HG03060 (cell line): Measurements from ENCODE around the gene HOXA3.

Experiments
- ATAC-seq: cut with Tn5 transposase; IDR thresholded peaks from one replicate; pipeline ENCODE4 v1.9.1; 2021; ENCODE audit warnings: low read depth, moderate number of reproducible peaks; ENCODE audit not compliant: unreplicated experiment

The HOXA3 gene

GRCh38 chr7:27095050-27095896 is 57.1 kb downstream of the HOXA3 start:
- no peak for ATAC-seq

DNA sequence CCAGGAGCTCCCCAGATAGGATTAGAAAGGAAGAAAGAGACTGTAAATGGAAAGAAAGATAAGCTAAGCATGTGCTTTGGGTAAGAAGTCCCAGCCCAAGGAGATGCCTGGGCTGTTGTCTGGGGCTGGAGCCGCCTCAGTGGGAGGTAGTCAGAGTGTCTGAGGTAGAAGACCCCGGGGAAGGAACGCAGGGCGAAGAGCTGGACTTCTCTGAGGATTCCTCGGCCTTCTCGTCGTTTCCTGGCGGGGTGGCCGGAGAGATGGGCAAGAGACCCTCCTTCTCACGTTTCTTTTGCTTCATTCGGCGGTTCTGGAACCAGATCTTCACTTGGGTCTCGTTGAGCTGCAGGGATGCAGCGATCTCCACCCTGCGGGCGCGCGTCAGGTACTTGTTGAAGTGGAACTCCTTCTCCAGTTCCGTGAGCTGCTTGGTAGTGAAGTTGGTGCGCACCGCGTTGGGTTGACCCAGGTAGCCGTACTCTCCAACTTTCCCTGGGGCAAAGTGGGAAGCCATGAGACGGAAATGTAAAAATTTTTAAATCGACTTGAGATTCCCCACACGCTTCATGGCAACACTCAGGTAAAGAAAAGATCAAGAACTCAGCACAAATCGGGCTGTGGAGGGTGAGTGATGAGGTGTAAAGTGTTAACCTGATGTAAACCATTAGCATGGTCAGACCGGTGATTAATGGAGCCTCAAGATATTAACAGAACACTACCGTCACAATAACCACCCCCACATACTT is 57.9 kb downstream of the HOXA3 start:
- no peak for ATAC-seq

- ATAC-seq: no peak
Observed at GRCh38 chr7:27093184-27093895, 59.0 kb downstream of the HOXA3 start.

DNA sequence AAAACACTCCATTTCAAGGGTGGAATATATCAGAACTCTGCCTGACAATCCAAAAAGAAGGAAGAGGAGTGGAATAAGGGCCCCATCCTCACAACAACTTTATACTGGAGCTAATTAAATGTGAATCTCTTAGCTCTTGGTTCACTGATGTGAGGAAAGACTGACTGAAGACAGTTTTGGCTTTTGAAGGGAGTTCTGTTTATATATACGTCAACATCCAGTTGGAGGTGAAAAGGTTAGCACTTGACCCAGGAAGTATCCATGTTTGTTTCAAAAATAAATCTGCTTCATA is 59.6 kb downstream of the HOXA3 start:
- no peak for ATAC-seq

- no peak for ATAC-seq
Observed at GRCh38 chr7:27091941-27092818, 60.2 kb downstream of the HOXA3 start.

DNA sequence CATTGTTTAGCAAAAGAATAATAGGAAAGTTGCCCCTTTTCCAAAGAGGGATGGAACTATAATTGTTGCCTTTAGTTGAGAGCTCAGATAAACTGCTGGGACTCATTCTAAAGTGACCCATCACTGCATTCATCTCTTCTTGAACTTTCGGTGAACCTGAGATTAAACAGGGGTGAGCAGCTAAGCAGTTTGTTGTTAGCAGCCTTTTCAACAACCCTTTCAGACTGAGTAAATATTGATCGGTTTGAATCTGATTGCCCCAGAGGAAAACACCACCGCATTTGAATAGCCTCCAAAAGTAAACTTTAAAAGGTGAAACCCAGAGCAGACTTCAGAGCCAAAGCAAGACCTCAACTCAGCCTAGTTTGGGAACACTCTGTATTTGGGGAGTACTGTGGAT is 61.3 kb downstream of the HOXA3 start:
- no peak for ATAC-seq

- ATAC-seq: no peak
Observed at GRCh38 chr7:27088002-27088922, 64.1 kb downstream of the HOXA3 start.

DNA sequence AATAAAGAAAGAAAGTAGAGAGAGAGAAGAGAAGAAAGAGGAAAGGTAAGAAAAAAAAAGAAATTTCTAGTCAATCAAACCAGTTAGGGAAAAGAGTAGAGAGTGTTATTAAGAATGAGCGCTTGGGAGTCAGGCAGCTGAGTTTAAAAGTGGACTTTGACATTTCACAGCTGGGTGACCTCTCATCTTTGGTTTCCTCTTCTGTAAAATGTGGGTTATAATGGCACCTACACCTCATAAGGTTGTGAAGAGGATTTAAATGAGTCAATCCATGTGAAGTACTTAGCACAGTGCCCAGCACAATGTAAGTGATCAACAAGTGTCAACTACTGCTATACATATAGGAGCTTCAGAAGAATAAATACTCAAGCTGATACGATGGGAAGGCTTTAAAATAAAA is 68.7 kb downstream of the HOXA3 start:
- ATAC-seq: no peak

DNA sequence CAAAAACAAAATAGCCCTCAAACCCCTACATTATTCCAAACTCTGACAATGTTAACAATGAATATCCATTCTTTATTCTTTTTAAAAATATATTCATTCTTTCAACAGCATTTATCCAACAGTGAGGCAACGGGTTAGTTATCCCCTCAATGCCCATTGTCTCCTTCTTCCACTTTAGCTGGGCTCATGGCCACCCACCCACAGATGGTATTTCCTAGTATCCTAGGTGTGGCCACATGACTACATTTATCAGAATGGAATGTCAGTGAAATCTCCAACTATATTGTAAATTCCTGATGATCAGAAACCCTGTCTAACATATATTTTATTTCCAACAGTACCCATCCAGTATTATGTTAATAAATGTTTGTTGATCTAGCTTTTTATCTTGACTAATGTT is 70.2 kb downstream of the HOXA3 start:
- no peak for ATAC-seq

GRCh38 chr7:27080844-27081436 is 71.4 kb downstream of the HOXA3 start:
- no peak for ATAC-seq

DNA sequence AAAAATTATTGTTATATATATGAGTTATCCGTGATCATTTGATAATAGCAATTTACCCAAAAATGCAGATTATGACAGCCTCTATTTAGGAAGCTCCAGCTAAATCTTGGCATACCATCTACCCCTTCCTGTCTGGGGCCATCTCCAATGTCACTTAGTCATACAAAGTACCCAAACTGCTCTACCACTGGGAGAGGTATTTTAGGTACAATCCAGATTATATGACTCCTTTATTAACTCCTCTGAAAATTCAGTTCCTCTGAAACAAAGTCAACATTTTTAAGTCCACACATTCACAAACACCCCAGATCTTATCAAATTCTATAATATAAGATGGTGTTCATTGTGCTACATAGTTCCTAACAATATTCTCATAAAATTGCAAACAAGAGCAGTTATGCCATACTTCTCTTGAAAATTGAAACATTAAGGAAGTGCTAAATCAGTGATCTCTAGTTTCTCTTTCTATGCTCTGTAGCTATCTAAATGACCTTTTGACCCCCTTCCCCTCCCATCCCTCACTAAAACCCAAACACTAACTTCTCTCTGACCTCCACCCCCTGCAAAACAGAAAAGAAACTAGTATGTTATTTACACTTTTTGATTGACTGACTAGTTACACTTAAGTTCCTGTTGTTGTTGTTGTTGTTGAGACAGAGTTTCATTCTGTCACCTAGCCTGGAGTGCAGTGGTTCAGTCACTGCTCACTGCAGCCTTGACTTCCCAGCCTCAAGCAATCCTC is 73.0 kb downstream of the HOXA3 start:
- ATAC-seq: no peak

GRCh38 chr7:27078616-27079233 is 73.7 kb downstream of the HOXA3 start:
- ATAC-seq: no peak

GRCh38 chr7:27073076-27073475 is 79.3 kb downstream of the HOXA3 start:
- ATAC-seq: no peak

GRCh38 chr7:27071622-27072390 is 80.6 kb downstream of the HOXA3 start:
- no peak for ATAC-seq

DNA sequence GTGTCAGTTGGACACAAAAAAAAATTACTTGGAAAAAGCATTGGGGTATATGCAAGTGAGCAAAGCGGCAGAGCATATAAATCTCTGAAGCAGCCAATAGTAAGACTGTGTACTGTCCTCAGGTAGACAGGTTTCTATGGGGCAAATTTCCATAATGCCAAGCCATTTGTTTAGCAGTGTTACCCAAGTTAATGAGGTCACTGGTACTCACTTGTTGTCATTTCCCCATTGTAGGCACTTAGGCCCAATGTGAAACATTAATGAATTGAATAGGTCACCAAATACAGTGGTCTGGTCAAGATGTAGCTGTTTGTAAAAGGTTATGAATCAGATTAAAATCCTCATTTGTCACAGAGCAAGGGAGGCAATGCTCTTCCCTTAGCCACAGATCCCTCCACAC is 84.1 kb downstream of the HOXA3 start:
- no peak for ATAC-seq

GRCh38 chr7:27066148-27066547 is 86.2 kb downstream of the HOXA3 start:
- no peak for ATAC-seq

DNA sequence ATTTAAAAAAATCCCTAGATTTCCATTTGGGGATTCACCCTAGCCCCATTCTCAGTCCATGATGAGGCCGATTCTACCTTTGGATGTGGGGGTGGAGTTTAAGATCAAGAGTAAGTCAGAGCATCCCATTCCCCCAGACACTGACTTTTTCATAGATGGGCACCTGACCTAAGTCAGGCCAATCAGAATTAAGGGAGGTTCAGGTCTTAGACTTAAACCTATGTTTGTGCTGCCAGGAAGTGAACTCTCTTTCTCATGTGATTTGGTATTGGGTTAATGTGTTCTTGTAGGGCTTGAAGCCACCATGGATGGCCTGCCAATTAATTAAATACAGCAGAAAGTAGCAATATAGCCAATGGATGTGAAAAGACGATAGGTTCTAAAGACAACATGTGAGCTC is 86.7 kb downstream of the HOXA3 start:
- no peak for ATAC-seq
